Psoas muscle (tissue), 8 donors: ENCODE data around the gene MAGI2. TPM values are rescaled to one million over a fixed set of nuclear protein-coding genes. Genes with fewer than 3 reads are reported as not detected.
A peak's percentile ranks its signal among the peaks of the same experiment; 100 is the strongest.

Experiments used
- ATAC-seq, 4 donors: fragments of 200-7000 bp; cut with Tn5 transposase; one replicate each; pipeline ENCODE4 v1.9.1; 2020; ENCODE audit warnings: moderate library complexity in 3 of 4, mild to moderate bottlenecking in 2 of 4
- DNase-seq, 2 donors: peaks; one replicate each; pipeline ENCODE4 v3.0.0-alpha.2; 2020
- H3K27ac ChIP-seq: fragments of 200-600 bp; one replicate; pipeline ENCODE4 v1.8.0; 2022
- H3K27me3 ChIP-seq, 3 donors: fragments of 200-600 bp in 1 of 3; one replicate each; pipeline versions ENCODE4 v1.6.1 to v1.8.0; 2013 to 2022; ENCODE audit warnings: low read length in 2 of 3, mild to moderate bottlenecking in 2 of 3, moderate library complexity in 1 of 3; ENCODE audit not compliant: insufficient read depth in 3 of 3
- H3K36me3 ChIP-seq, 2 donors: fragments of 200-600 bp in 1 of 2; one replicate each; pipeline versions ENCODE4 v1.6.1 to v1.8.0; 2013 to 2022; ENCODE audit warnings: low read depth in 1 of 2, mild to moderate bottlenecking in 1 of 2, moderate library complexity in 1 of 2; ENCODE audit not compliant: insufficient read depth in 1 of 2
- H3K4me1 ChIP-seq: fragments of 200-600 bp; one replicate; pipeline ENCODE4 v1.8.0; 2022
- H3K4me3 ChIP-seq: fragments of 200-600 bp; one replicate; pipeline ENCODE4 v1.8.0; 2022; ENCODE audit warnings: mild to moderate bottlenecking
- H3K9me3 ChIP-seq: fragments of 200-600 bp; one replicate; pipeline ENCODE4 v1.8.0; 2022
- whole genome bisulfite sequencing, 3 donors: extraction: QIAGEN DNeasy Blood & Tissue Kit; methylation state at CpG; one replicate each; pipeline versions ENCODE4 v1.1.6 to v1.1.7; 2013; 5-methylcytosine and 5-hydroxymethylcytosine counted together
- intact Hi-C, 2 donors: fragments of 100-400 bp; cut with DNase I; formaldehyde crosslinking; loops; one replicate each; pipeline versions ENCODE4 v1.11.0 to v1.14.2; 2022
- polyA plus RNA-seq, 3 donors: library from polyadenylated mRNA; stranded (reverse); fragments of 200-250 nt; gene quantifications; one replicate each; pipeline ENCODE4 v1.2.3, GENCODE V29; 2013
- total RNA-seq, 4 donors: library from RNA; stranded (reverse); fragmentation: NEBNext Ultra II Directional in 2 of 4; extraction: Animal tissue kit (Norgen Biotek cat#: 25700) in 2 of 4; gene quantifications; one replicate each; pipeline versions ENCODE4 v1.2.1 to v1.2.4, GENCODE V29; 2021 to 2023
- TF ChIP-seq, protein P1 (sequence below): fragments of 200-600 bp; IDR thresholded peaks from one replicate; pipeline ENCODE4 v1.8.0; 2022; ENCODE audit warnings: antibody characterized with exemption
- donor health status: healthy with polysubstance abuse.
- donor health status: DM: no; HTN: no; CAD: no; lungs with moderate emphysema.
- donor health status: Bipolar disorder and iron deficiency.
- donor health status: healthy.
- donor health status: DM: yes; HTN: yes; CAD: no.
- donor health status: DM: no; HTN: no; CAD: no.
- donor health status: DM: no; HTN: no; CAD: no.
- donor health status: DM: yes; HTN: yes; CAD: no.

MAGI2 gene
- total and polyA plus RNA-seq, 7 donors, result 0.46 to 2.5 (median 1.4) TPM

DNA sequence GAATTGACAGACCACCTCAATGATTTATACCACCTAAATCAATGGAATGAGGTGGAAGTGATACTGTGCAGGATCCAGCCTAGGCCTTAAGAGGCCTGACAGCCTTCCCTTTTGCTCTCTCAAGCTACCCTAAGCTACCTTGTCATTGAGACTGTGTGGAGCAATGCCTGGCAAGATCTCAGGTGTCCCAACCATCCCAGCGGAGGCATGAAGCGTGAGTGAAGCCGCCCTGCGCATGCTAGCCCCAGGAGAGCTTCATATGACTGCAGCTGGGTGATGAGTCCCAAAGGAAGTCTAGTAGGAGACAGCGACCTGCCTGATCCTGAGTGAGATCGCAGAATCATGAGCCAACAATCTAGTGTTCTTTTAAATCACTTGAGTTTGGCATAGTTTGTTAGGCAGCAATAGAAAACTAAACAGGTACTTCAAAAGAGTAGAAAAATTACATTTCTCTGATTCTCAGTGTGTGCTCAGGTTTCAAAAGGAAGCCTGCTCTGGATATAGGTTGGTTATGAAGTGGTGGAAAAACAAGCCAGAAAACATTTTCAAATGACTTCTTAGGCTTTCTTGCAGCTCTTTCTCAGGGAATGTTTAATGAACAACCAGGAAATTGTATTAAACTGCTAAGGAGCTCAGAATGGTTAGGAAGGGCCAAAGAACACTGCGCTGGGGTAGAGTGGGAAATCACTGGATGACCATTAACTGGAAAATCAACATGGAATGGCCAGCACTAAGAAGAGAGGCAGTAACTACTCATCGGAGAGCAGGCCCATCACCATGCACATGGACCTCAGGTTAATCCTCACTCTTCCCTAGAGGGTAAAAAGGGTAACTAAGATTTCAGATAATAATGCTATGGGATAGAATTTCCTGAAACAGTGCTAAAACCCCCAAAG lies 1119.7 kb downstream of the MAGI2 start:
- Histone ChIP-seq H3K9me3 (no peaks in the 10 kb centered on the region), H3K27ac (no peak overlapping the region), H3K27me3 (no peaks in the 10 kb centered on the region), H3K4me3 (no peak overlapping the region), H3K36me3 (no peaks in the 10 kb centered on the region), H3K4me1 (peaks cover 3% of the 10 kb centered on the region)
- WGBS, 3 donors, result 88 to 92% (median 88%) methylated on average over 8 of the region's 8 CpGs
- intact Hi-C loops, result no loop called here
- DNase-seq (no peak), ATAC-seq (no peak)
- TF ChIP-seq, protein P1, sequence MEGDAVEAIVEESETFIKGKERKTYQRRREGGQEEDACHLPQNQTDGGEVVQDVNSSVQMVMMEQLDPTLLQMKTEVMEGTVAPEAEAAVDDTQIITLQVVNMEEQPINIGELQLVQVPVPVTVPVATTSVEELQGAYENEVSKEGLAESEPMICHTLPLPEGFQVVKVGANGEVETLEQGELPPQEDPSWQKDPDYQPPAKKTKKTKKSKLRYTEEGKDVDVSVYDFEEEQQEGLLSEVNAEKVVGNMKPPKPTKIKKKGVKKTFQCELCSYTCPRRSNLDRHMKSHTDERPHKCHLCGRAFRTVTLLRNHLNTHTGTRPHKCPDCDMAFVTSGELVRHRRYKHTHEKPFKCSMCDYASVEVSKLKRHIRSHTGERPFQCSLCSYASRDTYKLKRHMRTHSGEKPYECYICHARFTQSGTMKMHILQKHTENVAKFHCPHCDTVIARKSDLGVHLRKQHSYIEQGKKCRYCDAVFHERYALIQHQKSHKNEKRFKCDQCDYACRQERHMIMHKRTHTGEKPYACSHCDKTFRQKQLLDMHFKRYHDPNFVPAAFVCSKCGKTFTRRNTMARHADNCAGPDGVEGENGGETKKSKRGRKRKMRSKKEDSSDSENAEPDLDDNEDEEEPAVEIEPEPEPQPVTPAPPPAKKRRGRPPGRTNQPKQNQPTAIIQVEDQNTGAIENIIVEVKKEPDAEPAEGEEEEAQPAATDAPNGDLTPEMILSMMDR, result no peak

DNA sequence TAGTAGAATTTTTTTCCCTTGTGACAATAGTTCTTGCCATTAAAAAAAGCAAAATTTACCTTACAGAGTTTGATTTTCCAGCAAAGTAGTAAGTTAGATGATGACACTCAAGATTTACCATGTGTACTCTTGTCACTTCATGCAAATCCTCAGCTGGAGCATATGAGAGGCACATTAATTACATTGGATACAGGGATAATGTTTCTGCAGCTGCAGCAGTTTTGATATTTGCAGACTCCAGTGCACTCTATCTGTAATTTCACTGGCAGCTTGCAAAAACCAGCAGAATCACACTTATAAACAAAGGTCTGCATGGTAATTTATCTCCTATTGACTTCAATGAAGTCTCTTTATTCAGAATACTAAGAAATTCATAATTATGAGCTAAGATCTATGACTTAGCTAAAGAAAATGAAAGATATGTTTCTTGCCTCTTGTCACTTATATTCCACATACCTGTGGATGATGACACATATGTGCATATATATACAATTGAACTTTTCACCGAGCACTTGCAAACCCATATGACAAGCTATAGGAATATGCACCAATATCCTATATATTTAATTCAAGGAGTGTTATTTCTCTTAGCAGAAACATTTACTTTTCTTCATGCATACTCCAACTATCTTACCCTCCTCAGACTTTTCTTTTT lies 1124.3 kb downstream of the MAGI2 start:
- 0 to 36% (median 23%) methylated on average over 1 of the region's 1 CpG for WGBS, 3 donors
- Histone ChIP-seq H3K36me3 (no peaks in the 10 kb centered on the region), H3K4me3 (no peak overlapping the region), H3K4me1 (peaks cover 3% of the 10 kb centered on the region), H3K9me3 (no peaks in the 10 kb centered on the region), H3K27ac (no peak overlapping the region), H3K27me3 (no peaks in the 10 kb centered on the region)
- intact Hi-C loops, result no loop called here
- ATAC-seq, result no peak
- DNase-seq, result no peak
- TF ChIP-seq, protein P1, result no peak

DNA sequence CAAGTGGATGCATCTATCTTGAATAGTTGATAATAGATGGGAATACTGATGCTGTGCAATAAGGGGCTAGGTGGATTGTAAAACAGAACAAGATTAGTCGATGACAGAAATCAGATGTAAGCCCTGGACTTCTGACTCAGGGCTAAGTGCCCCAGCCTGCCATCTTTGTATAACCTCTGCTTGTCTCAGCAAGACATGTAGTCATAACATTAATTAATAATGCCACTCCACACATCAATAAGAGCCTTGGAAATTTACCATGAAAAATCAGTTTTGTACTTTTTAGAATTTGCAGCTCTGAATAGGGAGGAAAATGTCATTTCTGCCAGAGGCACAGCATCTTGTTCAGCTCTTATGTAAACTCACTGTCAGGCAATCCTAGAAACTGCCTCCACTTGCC lies 1125.7 kb downstream of the MAGI2 start:
- Histone ChIP-seq H3K4me3 (no peak overlapping the region), H3K4me1 (peaks cover 3% of the 10 kb centered on the region), H3K27ac (no peak overlapping the region), H3K9me3 (no peaks in the 10 kb centered on the region), H3K27me3 (no peaks in the 10 kb centered on the region), H3K36me3 (no peaks in the 10 kb centered on the region)
- WGBS, 3 donors, result 38 to 42% (median 38%) methylated on average over 1 of the region's 1 CpG
- intact Hi-C loops, result no loop called here
- TF ChIP-seq, protein P1, result no peak
- ATAC-seq (no peak), DNase-seq (no peak)

DNA sequence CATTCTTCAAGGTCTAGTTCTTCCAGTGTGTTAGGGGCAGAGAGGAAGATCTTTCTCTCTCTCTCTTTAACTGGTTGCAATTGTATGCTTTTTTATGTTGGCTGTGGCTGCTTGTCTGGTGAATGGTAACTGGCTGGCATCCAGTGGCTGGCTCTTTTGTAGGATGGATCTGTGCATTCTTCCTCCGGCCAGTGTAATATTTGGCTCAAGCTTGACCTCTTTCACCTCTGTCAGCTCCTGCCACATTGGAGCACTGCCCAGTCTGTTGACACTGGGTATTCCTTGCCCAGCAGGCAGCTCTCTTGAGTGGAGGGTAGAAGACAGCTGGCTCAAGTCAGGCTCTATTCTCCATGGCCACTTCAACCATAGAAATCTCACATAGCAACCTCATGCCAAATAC lies 1126.6 kb downstream of the MAGI2 start:
- Histone ChIP-seq H3K9me3 (no peaks in the 10 kb centered on the region), H3K36me3 (no peaks in the 10 kb centered on the region), H3K27ac (no peak overlapping the region), H3K4me3 (no peak overlapping the region), H3K27me3 (no peaks in the 10 kb centered on the region), H3K4me1 (peaks cover 3% of the 10 kb centered on the region)
- DNase-seq (no peak), ATAC-seq (peak in 3 of 4 donors; percentile 37 to 49 (median 38))
- WGBS, 3 donors, result 15 to 36% (median 25%) methylated on average over 1 of the region's 1 CpG
- TF ChIP-seq, protein P1, result no peak
- intact Hi-C loops, result no loop called here
